ENCODE results near the gene PKP1. TPM values are rescaled to one million over a fixed set of nuclear protein-coding genes. Genes with fewer than 3 reads are reported as not detected.

PKP1 gene
- total RNA-seq, 2 donors from 2014 or later: 36.8 to 82.9 TPM

GRCh38 chr1:201346987-201347386 lies 63.7 kb downstream of the PKP1 start:
- H3K36me3 ChIP-seq: no peaks in the 10 kb centered on the region
- peaks cover 3% of the 10 kb centered on the region for H3K4me1 ChIP-seq (replicated peaks)
- intact Hi-C loops (cut with DNase I): loop anchor here (5.0 kb wide), 1 partner anchor 60 kb away; no protein-coding TSS in a partner anchor
- no peaks in the 10 kb centered on the region for H3K27me3 ChIP-seq (replicated peaks; ENCODE audit: insufficient read depth)
- H3K4me3 ChIP-seq: no peak overlapping the region
- H3K27ac ChIP-seq: no peak overlapping the region
- H3K9me3 ChIP-seq: no peaks in the 10 kb centered on the region
- TF ChIP-seq POLR2AphosphoS5 (IDR thresholded peaks at IDR 0.05) (no peak), CTCF (IDR thresholded peaks at IDR 0.05) (no peak), POLR2A (IDR thresholded peaks at IDR 0.05) (no peak)
- DNase-seq (ENCODE audit: low spot score): no peak
- WGBS: 38% methylated on average over 2 of the region's 2 CpGs

- Histone ChIP-seq H3K27ac (no peak overlapping the region), H3K27me3 (replicated peaks; ENCODE audit: insufficient read depth) (no peaks in the 10 kb centered on the region), H3K9me3 (no peaks in the 10 kb centered on the region), H3K4me3 (no peak overlapping the region), H3K4me1 (replicated peaks) (peaks cover 3% of the 10 kb centered on the region), H3K36me3 (no peaks in the 10 kb centered on the region)
- intact Hi-C loops (cut with DNase I): loop anchor here (5.0 kb wide), 1 partner anchor 60 kb away; no protein-coding TSS in a partner anchor
- no peak for DNase-seq (ENCODE audit: low spot score)
- TF ChIP-seq POLR2A (IDR thresholded peaks at IDR 0.05): no peak
- TF ChIP-seq POLR2AphosphoS5 (IDR thresholded peaks at IDR 0.05): no peak
- no peak for TF ChIP-seq CTCF (IDR thresholded peaks at IDR 0.05)
- 51% methylated on average over 7 of the region's 7 CpGs for WGBS
Observed at GRCh38 chr1:201347498-201348210, 64.3 kb downstream of the PKP1 start.

GRCh38 chr1:201348211-201348566 lies 64.9 kb downstream of the PKP1 start:
- Histone ChIP-seq H3K4me3 (no peak overlapping the region), H3K36me3 (no peaks in the 10 kb centered on the region), H3K4me1 (replicated peaks) (peaks cover 3% of the 10 kb centered on the region), H3K27me3 (replicated peaks; ENCODE audit: insufficient read depth) (no peaks in the 10 kb centered on the region), H3K27ac (no peak overlapping the region), H3K9me3 (no peaks in the 10 kb centered on the region)
- intact Hi-C loops (cut with DNase I): loop anchor here (5.0 kb wide), 1 partner anchor 59 kb away; no protein-coding TSS in a partner anchor
- WGBS: 42% methylated on average over 6 of the region's 6 CpGs
- TF ChIP-seq CTCF (IDR thresholded peaks at IDR 0.05) (peak in 2 of 4 experiments; percentile 36 to 48), POLR2A (IDR thresholded peaks at IDR 0.05) (no peak)
- no peak for DNase-seq (ENCODE audit: low spot score)

GRCh38 chr1:201349092-201349491 lies 65.8 kb downstream of the PKP1 start:
- no peak for DNase-seq (ENCODE audit: low spot score)
- Histone ChIP-seq H3K4me1 (replicated peaks) (peaks cover 3% of the 10 kb centered on the region), H3K36me3 (no peaks in the 10 kb centered on the region), H3K9me3 (no peaks in the 10 kb centered on the region), H3K27me3 (replicated peaks; ENCODE audit: insufficient read depth) (no peaks in the 10 kb centered on the region), H3K27ac (no peak overlapping the region), H3K4me3 (no peak overlapping the region)
- intact Hi-C loops (cut with DNase I): loop anchor here (5.0 kb wide), 1 partner anchor 58 kb away; no protein-coding TSS in a partner anchor
- TF ChIP-seq CTCF (IDR thresholded peaks at IDR 0.05): no peak
- no peak for TF ChIP-seq POLR2A (IDR thresholded peaks at IDR 0.05)
- no peak for TF ChIP-seq POLR2AphosphoS5 (IDR thresholded peaks at IDR 0.05)
- WGBS: 88% methylated on average over 4 of the region's 4 CpGs

GRCh38 chr1:201350361-201350725 lies 67.0 kb downstream of the PKP1 start:
- no peaks in the 10 kb centered on the region for H3K9me3 ChIP-seq
- intact Hi-C loops (cut with DNase I): no loop called here
- 83% methylated on average over 2 of the region's 2 CpGs for WGBS
- H3K27ac ChIP-seq: no peak overlapping the region
- no peaks in the 10 kb centered on the region for H3K27me3 ChIP-seq (replicated peaks; ENCODE audit: insufficient read depth)
- no peaks in the 10 kb centered on the region for H3K36me3 ChIP-seq
- H3K4me1 ChIP-seq (replicated peaks): peaks cover 3% of the 10 kb centered on the region
- no peak for DNase-seq (ENCODE audit: low spot score)
- TF ChIP-seq CTCF (IDR thresholded peaks at IDR 0.05): no peak
- no peak for TF ChIP-seq POLR2A (IDR thresholded peaks at IDR 0.05)
- TF ChIP-seq POLR2AphosphoS5 (IDR thresholded peaks at IDR 0.05): no peak
- no peak overlapping the region for H3K4me3 ChIP-seq
